ENCODE measurements around the gene CDK5RAP1.
"Not testable (repeated sequence)": the region's sequence is repeated elsewhere in the genome, so short reads cannot be mapped to it uniquely, and the experiment has no call there.

CDK5RAP1 gene

GRCh38 chr20:33419140-33419974 lies 18.0 kb upstream of the CDK5RAP1 start:
- DNase-seq (ENCODE audit: low read depth), result no peak

GRCh38 chr20:33418033-33418432 lies 16.7 kb upstream of the CDK5RAP1 start:
- DNase-seq (ENCODE audit: low read depth), result no peak

- no peak for DNase-seq (ENCODE audit: low read depth)
These were observed 14.6 kb upstream of the CDK5RAP1 start for GRCh38 chr20:33415948-33416347.

DNA sequence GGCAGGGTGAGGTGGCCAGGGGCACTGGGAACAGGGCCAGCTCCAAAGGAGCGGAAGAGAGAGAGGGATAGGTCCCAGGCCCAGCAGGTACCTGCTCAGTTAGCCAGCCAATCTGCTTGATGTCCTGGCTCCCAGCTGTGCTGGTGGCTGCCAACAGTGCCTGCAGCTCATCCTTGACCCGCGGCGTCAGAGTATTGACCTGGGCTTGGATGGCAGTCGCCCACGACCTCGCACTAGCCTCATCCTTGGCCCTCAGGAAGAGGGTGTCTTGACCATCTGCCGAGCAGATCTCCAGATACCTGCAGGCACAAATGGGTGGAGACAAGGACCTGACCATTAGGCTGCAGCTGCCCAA lies 11.1 kb upstream of the CDK5RAP1 start:
- no peak for DNase-seq (ENCODE audit: low read depth)

- no peak for DNase-seq (ENCODE audit: low read depth)
These were observed 10.6 kb upstream of the CDK5RAP1 start for GRCh38 chr20:33411711-33412483.

DNA sequence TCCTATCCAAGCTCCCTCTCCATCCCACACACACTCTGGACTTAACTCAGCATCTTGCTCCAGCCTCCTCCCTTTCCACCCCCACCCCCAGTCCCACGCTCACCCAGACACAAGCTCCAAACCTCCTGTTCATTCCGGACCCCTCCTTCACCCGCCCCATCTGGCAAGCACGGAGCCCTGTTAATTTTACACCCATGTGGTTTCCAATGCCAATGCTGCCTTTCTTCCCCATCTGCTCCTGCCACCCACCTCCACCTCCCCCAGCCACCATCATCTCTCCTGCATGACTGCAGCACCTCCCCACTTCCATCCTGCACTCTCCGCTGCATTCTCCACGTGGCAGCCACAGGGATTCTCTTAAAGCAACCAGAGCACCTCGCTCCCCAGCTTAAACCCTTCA lies 9.9 kb upstream of the CDK5RAP1 start:
- DNase-seq (ENCODE audit: low read depth), result no peak

- DNase-seq (ENCODE audit: low read depth), result no peak
These were observed 8.9 kb upstream of the CDK5RAP1 start for GRCh38 chr20:33410081-33410742.

- DNase-seq (ENCODE audit: low read depth), result no peak
These were observed 7.7 kb upstream of the CDK5RAP1 start for GRCh38 chr20:33408716-33409654.

DNA sequence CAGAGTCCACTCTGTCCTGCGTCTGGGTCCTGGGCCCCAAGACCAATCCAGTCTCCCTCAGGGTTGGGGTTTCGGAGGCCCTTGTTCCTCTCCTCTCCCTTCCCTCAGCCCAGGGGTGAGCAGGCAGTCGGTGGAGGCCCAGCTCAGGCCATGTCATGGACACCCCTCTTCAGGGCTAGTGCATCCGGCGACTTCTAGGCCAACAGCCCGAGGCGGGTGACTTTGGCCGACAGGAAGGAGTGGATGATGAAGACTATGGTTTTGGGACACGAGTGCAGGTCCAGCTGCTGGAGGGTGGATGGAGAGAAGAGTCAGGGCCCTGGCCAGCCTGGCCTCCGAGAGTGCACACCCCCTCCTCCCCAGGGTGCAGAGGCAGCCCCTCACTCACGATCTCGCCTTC lies 7.0 kb upstream of the CDK5RAP1 start:
- DNase-seq (ENCODE audit: low read depth), result no peak

GRCh38 chr20:33407796-33408195 lies 6.5 kb upstream of the CDK5RAP1 start:
- no peak for DNase-seq (ENCODE audit: low read depth)

DNA sequence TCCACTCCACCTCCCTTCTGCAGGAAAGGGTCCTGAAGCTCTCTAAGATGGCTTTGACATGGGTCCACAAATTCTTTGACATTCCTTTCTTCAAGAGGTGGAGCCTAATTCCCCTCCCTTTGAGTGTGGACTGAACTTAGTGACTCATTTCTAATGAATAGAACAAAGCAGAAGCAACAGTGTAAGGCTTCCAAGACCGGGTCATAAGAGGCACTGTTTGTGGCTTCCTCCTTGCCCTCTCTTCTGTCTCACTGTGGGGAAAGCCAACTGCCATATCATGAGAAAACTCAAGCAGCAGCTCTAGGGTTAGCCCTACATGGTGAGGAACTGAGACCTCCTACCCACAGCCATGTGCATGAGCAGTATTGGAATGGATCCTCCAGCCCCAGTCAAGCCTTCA lies 5.9 kb upstream of the CDK5RAP1 start:
- no peak for DNase-seq (ENCODE audit: low read depth)

GRCh38 chr20:33404281-33404680 lies 3.0 kb upstream of the CDK5RAP1 start:
- DNase-seq (ENCODE audit: low read depth), result no peak

GRCh38 chr20:33401921-33402369 lies 626 bp upstream of the CDK5RAP1 start:
- DNase-seq (ENCODE audit: low read depth), result no peak

GRCh38 chr20:33400812-33401183 lies 521 bp downstream of the CDK5RAP1 start:
- DNase-seq (ENCODE audit: low read depth), result no peak

DNA sequence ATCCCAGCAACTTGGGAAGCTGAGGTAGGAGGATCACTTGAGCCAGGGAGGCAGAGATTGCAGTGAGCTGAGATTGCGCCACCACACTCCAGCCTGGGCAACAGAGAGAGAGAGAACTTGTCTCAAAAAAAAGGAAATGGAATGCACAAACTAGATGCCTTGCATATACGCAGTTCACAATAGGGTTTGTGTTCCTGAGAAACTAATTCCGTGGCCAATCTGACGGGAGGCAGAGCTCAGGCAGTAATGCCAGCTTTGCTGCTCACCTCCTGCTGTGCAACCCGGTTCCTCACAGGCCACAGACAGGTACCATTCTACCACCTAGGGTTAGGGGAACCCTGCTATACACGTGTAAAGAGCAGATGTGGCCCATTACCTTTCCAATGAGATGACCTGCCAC lies 1.4 kb downstream of the CDK5RAP1 start:
- DNase-seq (ENCODE audit: low read depth), result no peak

DNA sequence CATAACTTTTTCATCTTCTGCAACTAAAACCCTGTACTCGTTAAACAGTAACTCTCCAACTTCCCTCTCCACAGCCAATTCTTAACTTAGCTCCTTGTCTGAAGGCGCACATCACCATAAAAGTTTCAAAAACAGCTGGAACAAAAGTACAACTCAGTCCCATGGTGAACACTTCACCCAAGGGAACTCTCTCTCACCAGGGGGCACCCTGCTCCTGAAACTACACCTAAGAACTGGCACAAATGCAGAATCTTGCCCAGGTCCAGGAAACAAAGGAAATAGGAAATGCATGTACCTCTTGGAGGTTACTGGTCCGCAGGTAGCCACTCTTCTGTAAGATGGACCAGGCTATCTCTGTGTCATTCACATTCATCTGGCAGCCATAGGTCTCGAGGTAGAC lies 6.6 kb downstream of the CDK5RAP1 start:
- no peak for DNase-seq (ENCODE audit: low read depth)

- DNase-seq (ENCODE audit: low read depth), result no peak
These were observed 7.7 kb downstream of the CDK5RAP1 start for GRCh38 chr20:33393609-33394008.

- no peak for DNase-seq (ENCODE audit: low read depth)
These were observed 9.4 kb downstream of the CDK5RAP1 start for GRCh38 chr20:33391722-33392415.

- DNase-seq (ENCODE audit: low read depth), result not testable (repeated sequence)
These were observed 12.0 kb downstream of the CDK5RAP1 start for GRCh38 chr20:33389326-33389725.

DNA sequence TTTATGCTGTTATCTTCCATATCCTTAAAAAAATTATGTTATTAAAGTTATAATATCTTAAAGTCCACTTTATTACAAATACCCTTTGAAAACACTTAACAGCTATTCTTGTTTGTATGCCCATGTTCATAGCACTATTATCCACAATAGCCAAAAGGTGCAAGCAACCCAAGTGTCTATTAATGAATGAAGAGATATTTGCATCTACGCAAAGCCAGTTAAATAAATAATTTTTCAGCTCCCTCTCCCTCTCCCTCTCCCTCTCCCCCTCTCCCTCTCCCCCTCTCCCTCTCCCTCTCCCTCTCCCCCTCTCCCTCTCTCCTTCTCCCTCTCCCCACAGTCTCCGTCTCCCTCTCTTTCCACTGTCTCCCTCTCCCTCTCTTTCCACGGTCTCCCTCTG lies 13.1 kb downstream of the CDK5RAP1 start:
- DNase-seq (ENCODE audit: low read depth), result no peak

DNA sequence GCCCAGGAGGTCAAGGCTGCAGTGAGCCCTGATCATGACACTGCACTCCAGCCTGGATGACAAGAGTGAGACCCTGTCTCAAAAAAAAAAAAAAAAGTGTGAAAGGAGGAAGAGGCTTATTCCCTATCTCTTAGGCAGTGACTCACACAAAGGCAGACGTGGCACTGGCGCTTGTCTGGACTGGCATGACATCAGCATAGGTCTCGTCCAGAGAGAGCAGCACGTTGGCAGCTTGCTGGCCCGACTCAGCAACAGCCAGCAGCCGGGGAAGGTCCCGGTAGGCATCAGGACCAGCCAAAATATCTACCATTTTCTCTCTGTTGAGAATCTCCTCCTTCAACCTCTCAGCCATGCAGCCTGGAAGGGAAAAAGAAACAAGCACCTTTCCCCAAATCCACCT lies 14.1 kb downstream of the CDK5RAP1 start:
- DNase-seq (ENCODE audit: low read depth), result no peak
